A673 (cell line): ENCODE measurements around the gene PCARE.

ENCODE experiments used
- CTCF ChIP-seq: fragments of 300-800, 200-600 bp; sonication (generic); conservative IDR thresholded peaks from 2 replicates; pipeline ENCODE4 v1.5.1; 2017; ENCODE audit warnings: low read depth, mild to moderate bottlenecking, antibody characterized with exemption, low read length, moderate library complexity, mixed read lengths
- EZH2 ChIP-seq: fragments of 200-600 bp; sonication (generic); IDR thresholded peaks from 2 replicates; pipeline ENCODE4 v1.6.1; 2017; ENCODE audit warnings: borderline replicate concordance, low read depth, mild to moderate bottlenecking, mixed read lengths, antibody characterized with exemption, low read length; ENCODE audit not compliant: poor library complexity, severe bottlenecking

- TF ChIP-seq CTCF, result no peak
- no peak for TF ChIP-seq EZH2
Measured at GRCh38 chr2:29066271-29066860, 8.0 kb downstream of the PCARE start.
